Parathyroid adenoma (tissue), 2 donors: ENCODE data around the gene NMRAL1.
A peak's percentile ranks its signal among the peaks of the same experiment; 100 is the strongest.

Source experiments
- H2AFZ ChIP-seq: fragments of 300-600 bp; sonication (generic); one replicate; pipeline ENCODE4 v1.7.0; 2017; ENCODE audit warnings: antibody characterized with exemption, mild to moderate bottlenecking
- H3K27ac ChIP-seq: fragments of 300-600 bp; sonication (generic); one replicate; pipeline ENCODE4 v1.7.0; 2017
- H3K27me3 ChIP-seq: fragments of 300-600 bp; sonication (generic); one replicate; pipeline ENCODE4 v1.7.0; 2017; ENCODE audit warnings: low read length; ENCODE audit not compliant: control insufficient read depth, insufficient read depth
- H3K36me3 ChIP-seq: fragments of 300-600 bp; sonication (generic); one replicate; pipeline ENCODE4 v1.7.0; 2017; ENCODE audit warnings: low read length; ENCODE audit not compliant: control insufficient read depth, insufficient read depth
- H3K4me1 ChIP-seq: fragments of 300-600 bp; sonication (generic); one replicate; pipeline ENCODE4 v1.7.0; 2017; ENCODE audit warnings: control low read depth
- H3K4me2 ChIP-seq: fragments of 300-600 bp; sonication (generic); one replicate; pipeline ENCODE4 v1.7.0; 2017; ENCODE audit warnings: low read length
- H3K4me3 ChIP-seq: fragments of 300-600 bp; sonication (generic); one replicate; pipeline ENCODE4 v1.7.0; 2017; ENCODE audit warnings: low read depth, low read length
- H3K79me2 ChIP-seq: fragments of 300-600 bp; sonication (generic); one replicate; pipeline ENCODE4 v1.7.0; 2017; ENCODE audit warnings: control low read depth
- H3K9ac ChIP-seq: fragments of 300-600 bp; sonication (generic); one replicate; pipeline ENCODE4 v1.7.0; 2017; ENCODE audit warnings: mild to moderate bottlenecking
- H3K9me3 ChIP-seq: fragments of 300-600 bp; sonication (generic); one replicate; pipeline ENCODE4 v1.7.0; 2017; ENCODE audit warnings: low read length; ENCODE audit not compliant: control insufficient read depth
- CTCF ChIP-seq: fragments of 300-600 bp; sonication (generic); IDR thresholded peaks from one replicate; pipeline ENCODE4 v1.7.0; 2017; ENCODE audit warnings: antibody characterized with exemption, mild to moderate bottlenecking
- donor health status: primary hyperparathyroidism.

The NMRAL1 gene

DNA sequence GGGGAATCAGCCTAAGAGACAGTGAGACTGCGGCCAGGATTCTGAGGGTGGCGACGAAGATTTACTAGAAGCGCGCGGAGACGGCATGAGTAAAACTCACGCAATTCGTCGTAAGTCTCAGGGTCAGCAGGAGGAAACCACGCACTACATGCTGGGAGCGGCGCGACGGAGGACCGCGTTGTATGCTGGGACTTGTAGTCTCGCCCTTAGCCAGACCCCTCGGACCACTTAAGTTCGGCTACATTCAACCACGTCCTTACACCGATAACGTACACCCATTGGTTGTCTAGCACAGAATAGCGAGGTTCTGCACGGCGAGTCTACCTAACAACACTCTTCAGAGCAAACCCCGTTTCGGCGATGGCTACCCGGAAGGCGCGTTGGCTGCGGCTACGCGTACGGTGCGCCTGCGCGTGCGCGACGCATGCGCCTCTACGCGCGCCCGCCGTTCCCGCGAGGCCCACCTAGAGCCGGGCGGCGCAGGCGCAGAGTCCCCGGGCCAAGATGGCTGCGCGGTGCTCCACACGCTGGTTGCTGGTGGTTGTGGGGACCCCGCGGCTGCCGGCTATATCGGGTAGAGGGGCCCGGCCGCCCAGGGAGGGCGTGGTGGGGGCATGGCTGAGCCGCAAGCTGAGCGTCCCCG, 48.9 kb downstream of the NMRAL1 start, which contains the start of gene DNAJA3:
Gene DNAJA3 (plus strand): TSS at position 491 of the 643 bp plus-strand sequence. CDS start 14 bp downstream, at position 505.
- H3K79me2 ChIP-seq, result peaks cover 28% of the 10 kb centered on the region
- H3K36me3 ChIP-seq, result no peaks in the 10 kb centered on the region
- peak within 1 kb of the TSS; percentile 98 for H3K27ac ChIP-seq
- H3K4me1 ChIP-seq, result peaks cover 7% of the 10 kb centered on the region
- H3K27me3 ChIP-seq, result no peaks in the 10 kb centered on the region
- peak within 1 kb of the TSS; percentile 78 for H3K4me2 ChIP-seq
- no peak for TF ChIP-seq CTCF
- peak within 1 kb of the TSS; percentile 63 for H3K9ac ChIP-seq
- peak within 1 kb of the TSS; percentile 89 for H3K4me3 ChIP-seq
- peak within 1 kb of the TSS; percentile 91 for H2AFZ ChIP-seq
- no peaks in the 10 kb centered on the region for H3K9me3 ChIP-seq

GRCh38 chr16:4420505-4421105, 53.8 kb downstream of the NMRAL1 start:
- Histone ChIP-seq H2AFZ (no peak overlapping the region), H3K4me1 (peaks cover 4% of the 10 kb centered on the region)

DNA sequence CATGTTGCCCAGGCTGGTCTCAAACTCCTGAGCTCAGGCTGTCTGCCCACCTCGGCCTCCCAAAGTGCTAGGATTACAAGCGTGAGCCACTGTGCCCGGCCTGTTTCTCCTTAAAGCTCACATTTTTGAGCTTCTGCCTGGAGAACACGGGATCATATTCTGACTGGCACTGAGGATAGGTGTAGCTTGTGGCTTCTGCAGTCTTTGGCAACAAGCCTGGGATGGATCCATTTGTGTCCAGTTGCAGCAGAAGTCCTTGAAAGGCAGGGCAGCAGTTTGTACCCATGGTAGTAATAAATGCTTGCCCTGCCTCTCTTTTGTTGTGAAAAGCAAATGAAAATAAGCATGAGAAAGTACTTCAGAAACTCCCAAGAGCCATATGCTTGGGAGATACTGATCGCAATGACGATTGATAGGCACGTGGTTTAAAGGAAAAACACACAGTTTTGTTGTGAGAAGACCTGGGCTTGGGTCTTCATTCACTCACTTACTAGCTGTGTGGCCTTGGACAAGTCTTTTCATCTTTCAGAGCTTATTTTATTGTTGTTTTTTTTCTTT, 54.9 kb downstream of the NMRAL1 start:
- Histone ChIP-seq H3K4me3 (no peak overlapping the region), H3K9ac (no peak overlapping the region), H3K4me2 (no peak overlapping the region), H3K9me3 (no peaks in the 10 kb centered on the region), H3K27me3 (no peaks in the 10 kb centered on the region), H3K4me1 (peaks cover under 1% of the 10 kb centered on the region), H3K79me2 (no peaks in the 10 kb centered on the region), H3K27ac (no peak overlapping the region), H2AFZ (no peak overlapping the region), H3K36me3 (no peaks in the 10 kb centered on the region)
- TF ChIP-seq CTCF, result no peak

More at GRCh38 chr16:4420505-4421105, 53.8 kb downstream of the NMRAL1 start:
- Histone ChIP-seq H3K27me3 (no peaks in the 10 kb centered on the region), H3K27ac (no peak overlapping the region), H3K4me2 (no peak overlapping the region), H3K36me3 (no peaks in the 10 kb centered on the region), H3K9ac (no peak overlapping the region), H3K4me3 (no peak overlapping the region), H3K79me2 (no peaks in the 10 kb centered on the region), H3K9me3 (no peaks in the 10 kb centered on the region)
- no peak for TF ChIP-seq CTCF

DNA sequence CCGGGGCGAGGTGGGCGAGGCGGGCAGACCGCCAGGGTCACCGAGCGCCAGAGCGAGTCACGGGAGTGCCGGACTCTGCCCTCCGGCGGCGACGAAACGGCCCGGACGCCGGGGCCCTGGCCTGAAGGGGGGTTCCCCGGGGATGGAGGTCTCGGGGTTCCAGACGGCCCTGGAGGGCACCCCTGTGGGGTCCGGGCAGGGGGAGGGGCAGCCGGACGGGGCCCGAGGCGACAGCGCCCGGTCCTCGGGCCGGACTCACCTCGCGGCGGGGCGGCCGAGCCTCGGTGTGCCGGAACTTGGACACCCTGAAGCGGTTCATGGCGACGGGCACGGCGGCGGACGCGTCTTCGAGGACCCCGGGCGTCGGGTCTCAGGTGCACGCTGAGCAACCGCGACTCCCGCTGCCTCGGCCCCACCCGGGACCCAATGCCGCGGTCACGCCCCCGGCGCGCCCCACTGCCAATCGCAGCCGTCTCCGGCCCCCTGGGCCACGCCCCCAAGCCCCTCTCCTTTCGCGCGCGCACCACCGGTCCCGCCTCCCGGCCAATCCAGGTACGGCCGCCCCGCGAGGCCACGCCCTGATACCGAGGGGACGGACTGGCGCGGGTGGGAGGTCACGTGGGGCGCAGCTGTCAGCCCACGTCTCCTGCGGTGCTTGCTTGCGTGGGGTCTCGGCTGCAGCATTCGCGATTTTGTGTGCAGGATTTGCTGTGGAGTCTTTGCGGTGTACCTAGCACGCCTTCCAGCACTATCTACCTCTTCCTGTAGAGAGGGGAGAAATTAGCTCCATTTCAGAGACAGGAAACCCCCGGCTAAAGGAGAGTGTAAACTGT, 58.0 kb downstream of the NMRAL1 start, which contains the start of gene CORO7:
Gene CORO7 (minus strand): TSS at position 397 of the 833 bp plus-strand sequence. CDS start 78 bp downstream, at position 319.
- H3K9me3 ChIP-seq, result no peaks in the 10 kb centered on the region
- H2AFZ ChIP-seq, result peak within 1 kb of the TSS; percentile 87
- peak within 1 kb of the TSS; percentile 25 for H3K27ac ChIP-seq
- no peak within 1 kb of the TSS for H3K9ac ChIP-seq
- H3K79me2 ChIP-seq, result no peaks in the 10 kb centered on the region
- peak within 1 kb of the TSS; percentile 79 for H3K4me3 ChIP-seq
- TF ChIP-seq CTCF, result no peak
- H3K27me3 ChIP-seq, result no peaks in the 10 kb centered on the region
- H3K4me1 ChIP-seq, result peaks cover 2% of the 10 kb centered on the region
- peak within 1 kb of the TSS; percentile 97 for H3K4me2 ChIP-seq
- no peaks in the 10 kb centered on the region for H3K36me3 ChIP-seq
